GM06990 (cell line): ENCODE measurements around the gene RABEP1.

Experiments used
- DNase-seq: peaks from one replicate; pipeline ENCODE4 v3.0.0-alpha.2; 2011; ENCODE audit not compliant: insufficient read length; ENCODE audit errors: extremely low read depth
- H3K27me3 ChIP-seq: replicated peaks from 2 replicates; pipeline ENCODE4 v1.6.0; 2011; ENCODE audit warnings: low read length; ENCODE audit not compliant: control insufficient read depth, insufficient read depth
- H3K36me3 ChIP-seq: 2 replicates; pipeline ENCODE4 v1.5.1; 2011; ENCODE audit warnings: low read length; ENCODE audit not compliant: control insufficient read depth, insufficient read depth
- H3K4me3 ChIP-seq: replicated peaks from 2 replicates; pipeline ENCODE4 v1.5.1; 2011; ENCODE audit warnings: low read depth, mild to moderate bottlenecking, control low read depth, low read length
- CTCF ChIP-seq: IDR thresholded peaks from 2 replicates; pipeline ENCODE4 v1.5.1; 2011; ENCODE audit warnings: low read length, control low read depth, mild to moderate bottlenecking, inconsistent platforms; ENCODE audit not compliant: insufficient read depth, poor library complexity, severe bottlenecking

Gene RABEP1

DNA sequence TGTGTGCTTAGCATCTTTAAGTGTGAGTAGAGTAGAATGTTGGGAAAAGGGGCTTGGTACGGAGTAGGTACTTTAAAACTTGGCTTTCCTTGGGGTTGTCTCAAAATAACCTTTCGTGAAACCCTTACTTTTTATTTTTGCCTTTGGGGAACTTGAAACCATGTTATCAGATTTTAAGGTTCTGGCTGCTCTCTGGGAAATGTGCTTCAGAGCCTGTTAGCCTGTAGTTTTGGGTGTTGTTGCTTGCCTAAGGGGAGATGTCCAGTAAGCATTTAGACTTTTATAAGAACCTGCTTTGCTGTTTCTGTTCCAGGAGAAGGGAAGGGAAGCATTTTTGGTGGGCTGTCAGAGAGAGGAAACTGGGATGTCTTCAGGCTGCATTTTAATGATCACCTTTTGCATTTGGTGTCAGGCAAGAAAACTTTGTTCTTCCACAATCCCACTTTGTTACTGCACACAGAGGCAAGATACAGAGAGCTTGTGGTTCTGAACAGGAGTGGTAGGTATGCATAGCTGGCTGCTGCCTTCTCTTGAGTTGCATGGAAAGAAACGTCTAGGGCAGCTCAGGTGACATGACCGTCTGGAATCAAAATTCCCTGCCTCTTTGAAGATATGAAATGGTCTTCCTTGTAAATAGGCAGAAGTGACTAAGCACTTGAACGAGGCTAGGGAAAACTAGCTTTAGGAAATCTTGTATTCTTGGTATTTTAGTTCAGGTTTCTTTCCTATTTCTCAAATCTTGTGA is 1.7 kb downstream of the RABEP1 start:
- TF ChIP-seq CTCF: no peak
- DNase-seq: no peak
- Histone ChIP-seq H3K27me3 (no peaks in the 10 kb centered on the region), H3K4me3 (peak overlapping the region; percentile 84), H3K36me3 (peaks cover 3% of the 10 kb centered on the region)

GRCh38 chr17:5284681-5285080 is 2.6 kb downstream of the RABEP1 start:
- Histone ChIP-seq H3K4me3 (peak overlapping the region; percentile 84), H3K27me3 (no peaks in the 10 kb centered on the region), H3K36me3 (peaks cover 3% of the 10 kb centered on the region)
- TF ChIP-seq CTCF: no peak
- no peak for DNase-seq

GRCh38 chr17:5286846-5287245 is 4.8 kb downstream of the RABEP1 start:
- H3K4me3 ChIP-seq: no peak overlapping the region
- peaks cover 3% of the 10 kb centered on the region for H3K36me3 ChIP-seq

GRCh38 chr17:5291683-5292350 is 9.7 kb downstream of the RABEP1 start:
- TF ChIP-seq CTCF: no peak
- no peak overlapping the region for H3K4me3 ChIP-seq
- peaks cover 2% of the 10 kb centered on the region for H3K36me3 ChIP-seq
- no peak for DNase-seq
- no peaks in the 10 kb centered on the region for H3K27me3 ChIP-seq

More at GRCh38 chr17:5286846-5287245, 4.8 kb downstream of the RABEP1 start:
- TF ChIP-seq CTCF: no peak
- H3K27me3 ChIP-seq: no peaks in the 10 kb centered on the region
- no peak for DNase-seq

- H3K36me3 ChIP-seq: no peaks in the 10 kb centered on the region; the same call in none of the 2 replicates
- H3K27me3 ChIP-seq: no peaks in the 10 kb centered on the region
- TF ChIP-seq CTCF: no peak
- H3K4me3 ChIP-seq: no peak overlapping the region
- no peak for DNase-seq
These were observed 15.2 kb downstream of the RABEP1 start for GRCh38 chr17:5297245-5297644.
